Fibroblast of the conjunctiva (primary cell): ENCODE data around the gene TOMM20.
"Not testable (repeated sequence)": the region's sequence is repeated elsewhere in the genome, so short reads cannot be mapped to it uniquely, and the experiment has no call there.

Source experiments
- DNase-seq: peaks from one replicate; pipeline ENCODE4 v3.0.0-alpha.2; 2010; ENCODE audit warnings: low read depth

TOMM20 gene

DNA sequence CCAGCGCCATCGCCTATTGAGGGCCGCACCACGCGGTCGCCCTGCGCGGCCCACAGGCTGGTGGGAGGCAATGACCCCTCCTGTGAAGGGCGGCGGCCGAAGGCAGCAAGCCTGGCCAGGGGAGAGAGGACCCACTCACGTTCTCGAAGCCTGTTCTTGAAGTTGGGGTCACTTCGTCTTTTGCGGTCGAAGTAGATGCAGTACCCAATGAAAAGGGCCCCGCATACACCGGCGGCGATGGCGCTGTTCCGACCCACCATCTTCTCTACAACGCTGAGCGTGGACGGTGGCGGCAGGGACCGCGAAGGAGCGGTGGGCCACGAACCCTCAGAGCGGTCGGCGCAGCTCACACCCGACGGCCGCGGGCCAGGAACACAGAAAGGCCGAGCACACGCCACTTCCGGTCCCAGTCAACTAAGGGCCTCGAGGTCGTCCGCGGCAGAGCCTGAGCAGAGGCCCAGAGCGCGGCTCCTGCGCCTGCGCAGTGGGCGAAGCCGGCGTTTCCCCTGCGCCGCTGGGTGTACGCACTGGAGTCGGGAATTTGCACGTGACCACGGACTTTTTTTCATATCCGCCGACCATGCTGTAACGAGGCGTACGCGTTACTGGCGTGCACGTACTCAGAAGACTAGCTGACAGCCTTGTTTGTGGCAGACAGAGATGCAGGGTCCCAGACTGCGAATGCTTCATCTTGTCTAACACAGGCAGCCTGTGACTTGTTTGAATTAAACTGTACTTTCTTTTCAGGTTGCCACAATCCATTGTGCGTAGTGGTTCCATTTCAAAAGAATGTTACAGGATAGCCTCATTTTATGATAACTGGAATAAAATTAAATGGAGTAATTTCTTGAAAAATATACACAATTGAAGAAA, at the start of gene TOMM20:
Gene TOMM20, minus strand, starts transcription at position 382 of the 873 bp plus-strand sequence. Its CDS starts 122 bp downstream, at position 260.
- peak; percentile 97 for DNase-seq

DNA sequence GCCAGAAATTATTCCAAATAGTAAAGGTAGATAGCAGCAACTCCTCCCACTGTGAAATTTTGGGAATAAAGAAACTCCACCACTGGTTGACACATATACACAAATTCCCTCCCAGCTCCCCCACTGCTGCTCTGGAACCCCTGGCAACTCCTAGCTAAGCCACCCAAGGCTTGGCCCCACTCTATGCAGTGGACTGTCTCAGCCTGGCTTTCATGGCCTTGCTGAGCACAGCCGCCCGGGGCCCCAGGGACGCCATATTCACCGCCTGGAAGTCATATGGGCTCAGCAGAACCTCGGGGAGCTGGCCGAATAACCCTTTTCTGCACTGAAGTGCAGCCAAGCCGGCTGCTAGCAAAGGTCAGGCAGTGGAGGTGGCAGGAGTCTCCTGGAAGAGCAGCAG, 47.8 kb upstream of the TOMM20 start:
- DNase-seq = no peak

DNA sequence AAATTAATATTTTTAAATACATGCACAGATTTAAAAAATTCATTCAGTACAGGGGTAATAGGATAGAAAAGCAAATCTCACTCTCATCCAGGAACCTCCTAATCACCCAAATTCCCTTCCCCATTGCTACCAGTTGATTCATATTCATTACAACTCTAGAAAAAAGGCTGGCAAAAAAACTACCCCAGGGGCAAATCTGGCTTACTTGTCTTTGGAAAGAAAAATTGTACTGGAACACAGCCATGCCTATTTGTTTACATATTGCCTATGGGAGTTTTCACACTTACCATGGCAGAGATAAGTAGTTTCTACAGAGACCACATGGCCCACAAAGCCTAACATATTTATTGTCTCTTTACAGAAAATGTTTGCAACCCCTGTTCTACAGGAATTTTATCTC, 41.3 kb upstream of the TOMM20 start:
- no peak for DNase-seq

DNA sequence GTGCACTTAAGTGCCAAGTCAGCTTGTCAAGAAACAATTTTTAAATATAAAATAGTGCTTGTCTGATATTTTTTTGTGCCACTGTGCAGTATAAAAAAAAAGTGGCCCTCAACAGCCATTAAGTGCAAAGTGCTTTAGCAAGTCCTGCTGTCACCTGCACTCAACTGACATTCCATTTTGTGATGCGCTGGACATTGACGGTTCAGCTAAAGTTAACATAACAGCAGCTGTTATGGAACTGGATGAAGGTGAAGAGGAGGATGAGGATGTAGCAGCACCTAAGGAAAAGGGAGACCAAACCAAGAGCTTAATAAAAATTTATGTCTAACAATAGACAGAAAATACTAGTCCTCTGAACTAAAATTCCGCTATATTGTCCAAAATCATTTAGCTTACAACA, 39.7 kb upstream of the TOMM20 start:
- no peak for DNase-seq

DNA sequence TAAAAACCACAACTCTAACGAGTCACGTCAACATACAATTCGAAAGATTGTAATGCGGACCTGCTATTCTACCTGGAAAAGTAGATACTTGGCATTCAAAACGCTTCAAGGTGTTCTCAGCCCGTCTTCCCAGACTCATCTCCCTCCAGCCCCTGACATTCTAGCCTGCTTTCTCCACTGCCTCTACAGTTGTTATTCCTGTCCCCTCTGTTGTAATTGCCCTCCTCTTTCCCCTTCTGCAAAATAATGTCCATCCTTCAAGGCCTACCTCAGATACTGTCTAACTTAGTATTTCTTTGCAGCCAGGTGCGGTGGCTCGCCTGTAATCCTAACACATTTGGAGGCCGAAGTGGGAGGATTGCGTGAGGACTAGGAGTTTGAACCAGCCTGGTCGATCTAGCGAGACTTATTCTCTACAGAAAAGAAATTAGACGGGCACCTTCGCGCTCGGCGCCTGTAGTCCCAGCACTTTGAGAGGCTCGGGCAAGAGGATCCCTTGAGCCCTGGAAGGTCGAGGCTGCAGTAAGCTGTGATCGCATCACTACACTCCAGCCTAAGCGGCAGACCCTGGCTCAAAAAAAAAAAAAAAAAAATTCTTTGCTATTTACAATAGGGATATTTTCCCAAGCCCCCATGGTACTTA, 33.2 kb upstream of the TOMM20 start:
- no peak for DNase-seq

DNA sequence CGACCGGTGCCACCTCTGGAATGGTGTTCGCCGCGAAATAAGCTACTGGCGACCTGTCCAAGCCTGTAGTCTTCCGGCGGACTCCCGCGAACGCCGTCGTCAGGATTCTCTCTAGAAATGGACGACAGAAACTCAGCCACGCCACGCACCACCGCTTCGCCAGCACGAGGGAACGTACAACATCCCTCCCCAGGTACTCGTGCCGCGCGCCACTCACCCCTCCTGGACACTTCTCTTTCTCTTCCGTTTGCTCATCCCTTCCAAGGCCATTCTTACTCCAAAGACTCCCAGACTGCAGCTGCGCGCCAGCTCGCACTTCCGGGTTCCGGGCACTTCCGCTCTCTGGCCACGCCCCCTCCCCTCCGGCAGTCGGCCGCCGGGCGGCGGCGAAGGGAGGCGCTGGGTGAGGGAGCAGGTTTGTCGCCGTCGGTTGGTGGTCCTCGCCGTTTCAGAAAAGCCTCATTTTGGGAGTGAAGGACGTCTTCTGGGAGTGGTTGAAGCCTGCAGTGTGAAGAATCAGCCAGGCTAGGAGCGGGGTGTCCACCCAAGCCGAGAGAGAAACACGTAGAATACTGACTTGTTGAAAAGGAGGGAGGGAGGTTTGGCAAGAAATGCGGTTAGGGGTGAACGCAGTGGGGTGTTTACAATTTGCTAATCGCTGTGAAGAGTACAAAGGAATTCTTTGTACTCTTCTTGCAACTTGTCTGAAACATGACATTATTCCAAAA, 32.5 kb upstream of the TOMM20 start, which contains the start of gene RBM34:
Gene RBM34, minus strand, starts transcription at position 294 of the 728 bp plus-strand sequence. Its CDS starts 24 bp downstream, at position 270.
- DNase-seq = peak; percentile 82

DNA sequence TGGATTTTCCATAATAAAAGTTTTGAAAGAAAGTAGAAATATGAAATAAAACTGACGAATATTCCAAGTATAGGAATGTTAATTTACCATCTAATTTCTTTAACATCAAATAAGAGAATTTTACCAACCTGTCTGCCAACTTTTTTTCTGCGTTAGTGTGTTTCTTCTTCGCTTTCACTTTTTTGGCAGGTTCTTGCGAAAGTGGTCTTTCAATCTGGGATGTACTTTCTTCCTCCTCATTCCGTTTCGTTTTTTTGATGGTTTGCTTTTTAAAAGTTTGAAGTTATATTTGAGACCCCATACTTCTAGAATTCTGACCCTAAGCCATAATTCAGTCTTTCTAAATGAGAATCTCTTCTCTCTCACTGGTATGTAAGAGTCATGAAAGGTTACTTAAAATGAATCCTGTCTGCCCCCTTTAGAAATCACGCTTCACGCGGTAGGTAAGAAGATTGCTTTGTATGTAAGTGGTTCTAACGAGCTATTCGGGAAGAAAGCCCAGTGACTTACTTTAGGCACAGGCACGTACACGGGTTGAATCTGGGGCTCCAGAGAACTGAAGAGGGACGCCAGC, 31.8 kb upstream of the TOMM20 start:
- DNase-seq = peak; percentile 41

DNA sequence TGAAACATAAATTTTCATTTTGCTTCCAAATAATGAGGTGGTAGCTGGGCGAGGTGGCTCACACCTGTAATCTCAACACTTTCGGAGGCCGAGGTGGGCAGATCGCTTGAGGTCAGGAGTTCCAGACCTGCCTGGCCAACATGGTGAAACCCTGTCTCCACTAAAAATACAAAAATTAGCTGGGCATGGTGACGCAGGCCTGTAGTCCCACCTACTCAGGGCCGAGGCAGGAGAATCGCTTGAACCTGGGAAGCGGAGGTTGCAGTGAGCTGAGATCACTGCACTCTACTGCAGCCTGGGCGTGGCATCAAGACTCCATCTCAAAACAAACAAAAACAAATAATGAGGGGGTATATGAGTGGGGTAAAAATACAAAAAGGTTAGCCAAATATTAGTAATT, 31.3 kb upstream of the TOMM20 start:
- not testable (repeated sequence) for DNase-seq

DNA sequence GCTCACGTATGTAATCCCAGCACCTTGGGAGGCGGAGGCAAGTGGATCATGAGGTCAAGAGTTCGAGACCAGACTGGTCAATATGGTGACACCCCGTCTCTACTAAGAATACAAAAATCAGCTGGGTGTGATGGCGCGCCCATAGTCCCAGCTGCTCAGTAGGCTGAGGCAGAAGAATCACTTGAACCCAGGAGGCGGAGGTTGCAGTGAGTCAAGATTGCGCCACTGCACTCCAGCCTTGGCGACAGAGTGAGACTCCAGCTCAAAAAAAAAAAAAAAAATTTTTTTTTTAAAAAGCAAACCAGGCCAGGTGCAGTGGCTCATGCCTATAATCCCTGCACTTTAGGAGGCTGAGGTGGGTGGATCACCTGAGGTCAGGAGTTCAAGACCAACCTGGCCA, 30.6 kb upstream of the TOMM20 start:
- not testable (repeated sequence) for DNase-seq

DNA sequence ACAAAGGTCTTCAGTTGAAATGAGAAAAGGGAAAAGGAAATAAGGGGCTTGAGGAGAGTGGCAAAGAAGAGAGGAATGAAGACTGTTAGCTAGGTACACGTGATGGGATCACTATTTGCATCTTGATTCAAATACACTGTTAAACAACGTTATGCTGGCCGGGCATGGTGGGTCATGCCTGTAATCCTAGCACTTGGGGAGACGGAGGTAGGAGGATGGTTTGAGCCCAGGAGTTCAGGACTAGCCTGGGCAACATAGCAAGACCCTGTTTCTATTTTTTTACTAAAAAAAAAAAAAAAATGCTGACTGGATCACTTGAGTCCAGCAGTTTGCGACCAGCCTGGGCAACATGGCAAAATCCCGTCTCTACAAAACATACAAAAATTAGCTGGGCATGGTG, 30.0 kb upstream of the TOMM20 start:
- DNase-seq = no peak

DNA sequence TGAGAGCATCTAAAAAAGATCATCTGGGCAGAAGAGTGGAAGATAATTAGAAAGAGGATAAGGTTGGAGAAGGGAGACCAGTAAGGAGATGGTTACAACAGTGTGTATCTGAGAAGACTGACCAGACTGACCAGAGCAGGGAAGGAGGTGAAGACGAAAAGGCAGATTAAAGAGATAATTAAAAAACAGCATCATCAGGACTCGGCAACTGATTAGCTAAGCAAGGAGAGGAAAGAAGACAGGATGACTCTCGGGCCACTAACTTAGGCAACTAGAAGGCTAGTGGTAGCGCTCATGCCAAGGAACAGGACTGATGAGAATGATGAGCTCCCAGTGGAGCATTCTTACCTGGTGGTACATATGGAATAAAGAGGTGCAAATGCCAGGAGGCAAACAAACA, 28.5 kb upstream of the TOMM20 start:
- DNase-seq = no peak

DNA sequence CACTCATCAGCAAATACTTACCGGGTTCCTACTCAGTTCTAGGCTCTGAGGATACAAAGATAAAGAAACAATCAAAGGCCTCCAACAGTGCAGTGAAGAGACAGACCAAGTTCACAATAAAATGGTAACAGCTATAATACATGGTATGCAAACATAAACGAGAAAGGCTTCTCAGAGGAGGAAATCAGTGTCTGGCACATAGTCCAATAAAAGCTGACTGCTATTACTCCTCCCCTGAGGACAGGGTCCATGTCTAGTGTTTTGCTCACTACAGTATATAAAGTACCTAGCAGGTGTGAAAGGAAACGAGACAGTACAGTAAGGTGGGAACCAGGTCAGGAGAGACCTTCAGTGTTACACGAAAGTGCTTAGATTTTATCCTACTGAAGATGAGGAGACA, 28.1 kb upstream of the TOMM20 start:
- no peak for DNase-seq

DNA sequence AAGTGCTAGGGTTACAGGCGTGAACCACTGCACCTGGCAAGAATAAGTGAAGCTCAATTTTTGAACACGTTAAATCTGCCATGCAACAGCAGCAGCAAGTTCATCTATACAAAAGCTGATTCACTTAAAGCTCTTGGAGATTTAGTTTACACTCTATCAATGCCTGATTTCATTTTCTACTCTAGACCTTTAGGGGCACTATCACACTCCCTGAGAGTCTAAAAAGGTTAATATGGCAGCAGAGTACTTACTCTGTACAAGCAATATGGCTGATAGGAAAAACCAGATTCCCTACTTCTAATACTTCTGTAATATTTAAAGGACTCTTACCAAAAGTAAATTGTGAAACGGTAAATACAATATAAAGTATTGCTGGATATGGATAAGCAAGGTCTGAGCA, 27.6 kb upstream of the TOMM20 start:
- DNase-seq = no peak

DNA sequence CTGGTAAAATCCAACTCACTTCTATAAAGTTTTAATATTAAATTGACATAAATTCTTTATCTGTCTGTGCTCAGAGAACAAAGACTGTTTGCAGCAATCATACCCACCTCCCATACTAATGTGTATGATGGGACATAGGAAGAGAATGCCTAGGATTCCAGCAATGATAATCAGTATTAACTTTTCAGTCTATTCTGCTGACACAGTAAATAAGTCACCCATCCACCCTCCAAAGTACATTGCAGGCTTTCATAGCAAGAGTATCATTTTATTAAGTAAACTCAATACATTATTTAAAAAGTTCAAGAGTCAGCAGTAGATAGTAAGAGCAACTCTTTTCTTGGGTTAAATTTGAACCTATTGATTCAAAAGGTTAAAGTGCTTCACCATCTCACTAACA, 23.6 kb upstream of the TOMM20 start:
- no peak for DNase-seq

DNA sequence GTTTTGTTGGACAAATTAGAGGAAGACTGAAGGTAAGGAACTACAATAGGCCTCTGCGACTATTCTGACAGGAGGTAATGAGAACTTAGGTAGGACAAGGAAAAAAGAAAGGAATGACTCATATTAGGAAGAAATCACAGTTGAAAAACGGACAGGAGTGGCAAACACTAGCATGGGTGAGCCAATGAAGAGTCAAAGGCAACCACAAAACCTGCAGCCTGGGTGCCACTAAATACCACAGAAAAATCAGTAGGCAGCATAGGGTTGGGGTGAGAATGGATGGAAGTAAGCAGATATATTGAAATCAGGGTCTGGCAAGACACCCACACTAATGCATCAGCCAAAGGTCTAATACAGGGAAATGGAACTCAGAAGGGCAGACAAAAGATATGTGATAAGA, 22.4 kb upstream of the TOMM20 start:
- DNase-seq = no peak

DNA sequence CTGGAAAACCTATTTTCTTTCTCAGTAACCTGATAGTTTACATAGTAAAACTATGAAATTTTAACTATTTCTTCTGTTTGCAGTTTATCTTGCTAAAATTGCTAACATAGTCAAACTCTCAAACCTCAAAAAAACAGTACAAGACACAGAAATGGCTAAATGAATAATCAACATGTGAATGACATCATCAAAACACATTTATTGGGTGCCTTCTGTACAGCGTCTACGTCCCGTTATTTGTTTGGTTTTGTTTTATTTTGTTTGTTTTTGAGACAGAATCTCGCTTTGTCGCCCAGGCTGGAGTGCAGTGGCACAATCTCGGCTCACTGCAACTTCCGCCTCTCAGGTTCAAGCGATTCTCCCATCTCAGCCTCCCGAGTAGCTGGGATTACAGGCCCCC, 21.2 kb upstream of the TOMM20 start:
- no peak for DNase-seq

DNA sequence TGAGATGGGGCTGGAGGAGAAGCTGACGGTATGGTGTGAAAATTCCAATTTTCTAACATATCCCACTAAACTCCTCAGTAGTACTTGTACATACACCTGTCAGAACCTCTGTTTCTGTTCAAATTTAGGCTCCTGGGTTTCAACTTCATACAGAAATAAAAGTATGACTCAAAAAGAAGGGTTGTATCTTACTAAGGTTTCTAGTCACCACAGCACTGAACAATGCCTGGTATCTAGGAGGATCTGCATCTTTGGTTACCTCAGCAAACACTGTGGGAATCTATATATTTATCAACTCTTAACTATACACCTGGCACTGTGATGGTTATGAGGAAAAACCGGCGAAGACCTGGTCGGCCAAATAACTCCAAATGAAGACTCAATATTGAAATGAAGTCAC, 18.6 kb upstream of the TOMM20 start:
- DNase-seq = no peak

DNA sequence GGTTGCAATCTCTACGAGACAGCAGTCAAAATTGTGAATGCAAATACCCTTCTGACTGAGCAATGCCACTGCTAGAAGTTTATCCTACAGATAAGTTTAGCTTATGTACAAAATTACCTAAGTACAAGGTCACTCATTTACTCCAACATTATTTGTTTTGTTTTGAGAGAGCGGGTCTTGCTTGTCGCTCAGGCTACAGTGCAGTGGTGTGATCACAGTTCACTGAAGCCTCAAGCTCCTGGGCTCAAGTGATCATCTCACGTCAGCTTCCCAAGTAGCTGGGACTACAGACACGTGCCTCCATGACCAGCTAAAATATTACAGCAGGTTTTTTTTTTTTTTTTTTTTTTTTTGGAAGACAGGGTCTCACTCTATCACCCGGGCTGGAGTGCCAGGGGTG, 17.0 kb upstream of the TOMM20 start:
- no peak for DNase-seq

DNA sequence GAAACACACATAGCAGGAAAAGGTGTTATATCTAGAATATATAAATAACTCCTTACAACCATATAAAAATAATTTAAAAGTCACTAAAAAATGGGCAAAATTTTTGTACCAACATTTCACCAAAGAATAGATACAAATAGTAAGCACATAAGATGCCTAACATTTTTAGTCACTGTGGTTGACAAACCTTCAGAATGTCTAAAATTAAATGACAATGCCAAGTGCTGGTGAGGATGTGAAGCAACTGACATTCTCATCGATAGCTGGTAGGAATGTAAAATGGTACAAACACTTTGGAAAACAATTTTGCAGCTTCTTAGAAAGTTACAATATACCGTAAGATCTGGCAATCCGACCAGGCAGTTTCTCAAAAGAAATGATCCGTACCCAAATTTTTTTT, 14.4 kb upstream of the TOMM20 start:
- DNase-seq = no peak

DNA sequence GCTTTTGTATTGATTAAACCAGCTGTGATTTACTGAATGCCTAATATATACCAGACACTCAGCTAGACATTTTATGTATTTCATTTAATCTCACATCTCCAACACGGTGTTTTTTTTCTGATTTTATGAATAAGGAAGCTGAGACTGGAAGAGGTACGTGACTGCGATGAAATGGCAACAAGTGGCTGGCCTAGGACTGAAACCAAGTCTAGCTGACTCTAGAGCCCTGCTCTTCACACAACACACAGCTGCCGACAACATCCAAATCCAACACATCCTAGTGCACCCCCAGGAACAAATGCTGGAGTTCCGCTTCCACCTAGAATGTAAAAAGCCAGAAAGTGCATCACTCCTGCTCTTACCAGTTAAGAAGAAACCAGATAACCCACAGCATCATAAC, 10.7 kb upstream of the TOMM20 start:
- DNase-seq = no peak

DNA sequence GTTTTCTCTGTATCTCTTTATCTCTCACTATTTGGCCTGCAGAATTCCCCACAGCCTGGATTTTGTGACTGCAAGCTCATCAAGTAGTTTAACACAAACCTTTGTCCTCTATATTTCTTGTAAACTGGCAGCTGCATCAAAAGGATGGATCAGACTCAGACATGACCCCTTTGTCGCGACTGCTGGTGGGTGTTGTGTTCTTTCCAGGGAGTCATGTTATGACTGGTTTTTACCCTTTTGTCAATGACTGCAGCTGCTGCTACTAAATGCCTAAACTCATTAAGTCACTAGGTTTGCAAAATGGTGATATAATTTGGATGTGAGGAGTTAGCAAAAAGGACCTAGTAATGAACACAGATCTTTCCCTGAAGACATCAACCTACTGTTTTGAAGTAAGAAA, 10.2 kb upstream of the TOMM20 start:
- no peak for DNase-seq

DNA sequence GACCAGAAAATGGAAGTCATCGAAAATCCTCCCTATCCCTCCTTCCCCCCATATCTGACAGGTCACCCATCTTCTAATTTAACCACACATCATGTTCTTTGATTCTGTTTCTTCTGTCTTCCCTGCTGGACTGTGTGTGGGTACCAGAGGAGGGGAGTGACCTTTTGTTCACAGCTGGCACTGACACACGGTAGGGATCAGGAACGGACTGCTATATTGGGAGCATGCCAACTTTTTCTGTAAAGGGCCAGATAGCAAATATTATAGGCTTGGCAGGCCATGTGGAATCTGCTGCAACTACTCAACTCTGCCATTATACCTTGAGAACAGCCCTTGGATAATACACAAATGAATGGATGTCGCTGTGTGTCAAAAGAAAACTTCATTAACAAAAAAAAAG, 7.5 kb upstream of the TOMM20 start:
- no peak for DNase-seq

DNA sequence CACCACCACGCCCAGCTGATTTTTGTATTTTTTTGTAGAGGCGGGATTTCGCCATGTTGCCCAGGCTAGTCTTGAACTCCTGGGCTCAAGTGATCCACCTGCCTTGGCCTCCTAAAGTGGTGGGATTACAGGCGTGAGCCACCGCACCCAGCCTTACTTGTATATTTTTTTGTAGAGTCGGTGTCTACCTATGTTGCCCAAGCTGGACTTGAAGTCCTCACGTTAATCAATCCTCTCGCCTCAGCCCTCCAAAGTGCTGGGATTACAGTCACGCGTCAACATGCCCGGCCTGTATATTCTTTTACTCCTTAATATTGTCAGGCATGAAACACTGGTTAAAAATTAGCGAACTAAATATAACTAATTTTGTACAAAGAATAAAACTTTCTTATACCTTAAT, 5.5 kb upstream of the TOMM20 start:
- no peak for DNase-seq
